Activated CD4-positive, alpha-beta T cell treated with anti-CD3 and anti-CD28 coated beads for 36 hours (primary cell): ENCODE measurements around the gene SLCO2B1. TPM values are rescaled to one million over a fixed set of nuclear protein-coding genes. Genes with fewer than 3 reads are reported as not detected.

ENCODE experiments used
- ATAC-seq: fragments of 200-7000 bp; cut with Tn5 transposase; one replicate; pipeline ENCODE4 v1.10.0; 2021; ENCODE audit warnings: mild to moderate bottlenecking, moderate library complexity
- CTCF ChIA-PET: fragments of 350-600 bp; sonication (Branson Sonifier 250); formaldehyde crosslinking; loops from one replicate; lab custom pipeline; 2021; ENCODE audit warnings: antibody characterized with exemption; lab: Charles Lee
- POLR2A ChIA-PET: fragments of 350-600 bp; sonication (Branson Sonifier 250); formaldehyde crosslinking; loops from one replicate; lab custom pipeline; 2021; ENCODE audit warnings: antibody characterized with exemption, inconsistent platforms; lab: Charles Lee
- DNase-seq: peaks from one replicate; pipeline ENCODE4 v3.0.0-alpha.2; 2020
- H3K27ac Mint-ChIP-seq: one replicate; pipeline ENCODE4 v1.8.0; 2021; ENCODE audit warnings: mixed read lengths
- H3K27me3 Mint-ChIP-seq: one replicate; pipeline ENCODE4 v1.8.0; 2021; ENCODE audit warnings: mixed read lengths
- H3K36me3 Mint-ChIP-seq: one replicate; pipeline ENCODE4 v1.8.0; 2021; ENCODE audit warnings: low read depth, mixed read lengths
- H3K4me1 Mint-ChIP-seq: one replicate; pipeline ENCODE4 v1.8.0; 2021; ENCODE audit warnings: mixed read lengths
- H3K4me3 Mint-ChIP-seq: one replicate; pipeline ENCODE4 v1.8.0; 2021; ENCODE audit warnings: mild to moderate bottlenecking, moderate library complexity, mixed read lengths
- H3K9me3 Mint-ChIP-seq: one replicate; pipeline ENCODE4 v1.8.0; 2021; ENCODE audit warnings: low read depth, mixed read lengths
- intact Hi-C, 2 experiments: fragments of 100-400 bp; cut with DNase I in 1 of 2; cut with micrococcal nuclease in 1 of 2; formaldehyde crosslinking; loops; one replicate each; pipeline versions ENCODE4 v1.14.2 to v1.15.1; 2022 to 2024; cut with DNase I, micrococcal nuclease
- total RNA-seq, 2 experiments: library from RNA; stranded (reverse); gene quantifications; one replicate each; pipeline ENCODE4 v1.2.3, GENCODE V29; 2021

SLCO2B1 gene
- total RNA-seq, 2 experiments from 2014 or later = not detected

- intact Hi-C loops = no loop called here
- DNase-seq (no peak), ATAC-seq (no peak)
- Mint-ChIP-seq H3K9me3 (peaks cover 6% of the 10 kb centered on the region), H3K4me1 (peaks cover 6% of the 10 kb centered on the region), H3K4me3 (no peak overlapping the region), H3K27ac (no peak overlapping the region), H3K27me3 (no peaks in the 10 kb centered on the region), H3K36me3 (no peaks in the 10 kb centered on the region)
- ChIA-PET POLR2A (no interaction called here), CTCF (interaction anchor here (1.2 to 1.4 kb wide), 2 partner anchors 23 to 84 kb away, joined by 3 to 4 read pairs; no protein-coding TSS in a partner anchor)
These were observed 13.3 kb downstream of the SLCO2B1 start for GRCh38 chr11:75163921-75164849.

DNA sequence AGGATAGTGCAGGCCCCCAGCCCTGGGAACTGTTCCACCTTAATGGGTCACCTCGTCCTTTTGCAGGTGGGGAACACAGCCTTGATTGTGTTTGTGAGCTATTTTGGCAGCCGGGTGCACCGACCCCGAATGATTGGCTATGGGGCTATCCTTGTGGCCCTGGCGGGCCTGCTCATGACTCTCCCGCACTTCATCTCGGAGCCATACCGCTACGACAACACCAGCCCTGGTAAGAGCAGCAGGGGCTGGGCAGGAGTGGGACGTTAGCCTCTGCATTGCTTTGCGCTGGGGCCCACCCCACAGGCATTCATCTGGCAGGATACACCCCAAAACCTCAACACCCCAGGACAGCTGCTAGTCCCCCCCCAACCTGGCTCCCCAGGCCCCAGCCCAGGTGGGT, 14.8 kb downstream of the SLCO2B1 start:
- ATAC-seq = no peak
- H3K9me3 Mint-ChIP-seq = peaks cover 3% of the 10 kb centered on the region
- peaks cover 6% of the 10 kb centered on the region for H3K4me1 Mint-ChIP-seq
- H3K36me3 Mint-ChIP-seq = no peaks in the 10 kb centered on the region
- ChIA-PET POLR2A (no interaction called here), CTCF (interaction anchor here (1.1 to 1.2 kb wide), 2 partner anchors 26 to 83 kb away, joined by 3 read pairs; no protein-coding TSS in a partner anchor)
- DNase-seq = no peak
- H3K27me3 Mint-ChIP-seq = no peaks in the 10 kb centered on the region
- H3K4me3 Mint-ChIP-seq = no peak overlapping the region
- H3K27ac Mint-ChIP-seq = no peak overlapping the region
- intact Hi-C loops = no loop called here

GRCh38 chr11:75166791-75167190, 15.9 kb downstream of the SLCO2B1 start:
- ATAC-seq (no peak), DNase-seq (no peak)
- H3K4me3 Mint-ChIP-seq = no peak overlapping the region
- intact Hi-C loops = no loop called here
- no peaks in the 10 kb centered on the region for H3K27me3 Mint-ChIP-seq
- H3K9me3 Mint-ChIP-seq = no peaks in the 10 kb centered on the region
- no peak overlapping the region for H3K27ac Mint-ChIP-seq
- H3K36me3 Mint-ChIP-seq = no peaks in the 10 kb centered on the region
- ChIA-PET CTCF (no interaction called here), POLR2A (no interaction called here)
- no peaks in the 10 kb centered on the region for H3K4me1 Mint-ChIP-seq

DNA sequence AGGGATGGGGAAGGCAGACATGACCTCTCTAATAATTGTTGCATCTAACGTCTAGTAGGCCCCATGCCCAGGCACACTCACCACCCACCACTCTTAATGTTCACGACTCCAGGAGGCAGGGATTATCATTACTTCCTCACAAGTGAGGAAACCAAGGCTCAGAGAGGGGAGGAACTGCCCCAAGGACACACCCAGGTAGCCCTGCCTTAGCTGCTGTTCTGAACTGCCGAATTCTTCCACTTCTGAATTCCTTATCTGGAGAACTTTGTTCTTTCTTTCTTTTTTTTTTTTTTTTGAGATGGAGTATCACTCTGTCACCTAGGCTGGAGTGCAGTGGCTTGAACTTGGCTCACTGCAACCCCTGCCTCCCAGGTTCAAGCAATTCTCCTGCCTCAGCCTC, 16.7 kb downstream of the SLCO2B1 start:
- ChIA-PET POLR2A (no interaction called here), CTCF (interaction anchor here (0.6 kb wide), 1 partner anchor 75 kb away, joined by 4 read pairs; no protein-coding TSS in a partner anchor)
- intact Hi-C loops = no loop called here
- H3K4me3 Mint-ChIP-seq = no peak overlapping the region
- DNase-seq (no peak), ATAC-seq (no peak)
- H3K27ac Mint-ChIP-seq = no peak overlapping the region
- H3K9me3 Mint-ChIP-seq = no peaks in the 10 kb centered on the region
- H3K4me1 Mint-ChIP-seq = no peaks in the 10 kb centered on the region
- no peaks in the 10 kb centered on the region for H3K36me3 Mint-ChIP-seq
- no peaks in the 10 kb centered on the region for H3K27me3 Mint-ChIP-seq

GRCh38 chr11:75169101-75169885, 18.4 kb downstream of the SLCO2B1 start:
- DNase-seq = no peak
- Mint-ChIP-seq H3K9me3 (no peaks in the 10 kb centered on the region), H3K27me3 (no peaks in the 10 kb centered on the region), H3K4me3 (no peak overlapping the region), H3K27ac (no peak overlapping the region), H3K36me3 (no peaks in the 10 kb centered on the region), H3K4me1 (no peaks in the 10 kb centered on the region)
- ATAC-seq = no peak
- POLR2A ChIA-PET = no interaction called here
- CTCF ChIA-PET = interaction anchor here (1.0 kb wide), 1 partner anchor 8 kb away, joined by 3 read pairs; no protein-coding TSS in a partner anchor
- intact Hi-C loops = no loop called here

GRCh38 chr11:75170516-75171201, 19.8 kb downstream of the SLCO2B1 start:
- H3K4me3 Mint-ChIP-seq = no peak overlapping the region
- DNase-seq = no peak
- CTCF ChIA-PET = interaction anchor here (0.8 to 1.1 kb wide), 3 partner anchors 9 to 35 kb away, joined by 3 to 5 read pairs (median 4); no protein-coding TSS in a partner anchor
- no peaks in the 10 kb centered on the region for H3K27me3 Mint-ChIP-seq
- no peak overlapping the region for H3K27ac Mint-ChIP-seq
- peaks cover 9% of the 10 kb centered on the region for H3K4me1 Mint-ChIP-seq
- no peaks in the 10 kb centered on the region for H3K9me3 Mint-ChIP-seq
- no peaks in the 10 kb centered on the region for H3K36me3 Mint-ChIP-seq
- intact Hi-C loops = no loop called here
- no peak for ATAC-seq
- POLR2A ChIA-PET = no interaction called here

DNA sequence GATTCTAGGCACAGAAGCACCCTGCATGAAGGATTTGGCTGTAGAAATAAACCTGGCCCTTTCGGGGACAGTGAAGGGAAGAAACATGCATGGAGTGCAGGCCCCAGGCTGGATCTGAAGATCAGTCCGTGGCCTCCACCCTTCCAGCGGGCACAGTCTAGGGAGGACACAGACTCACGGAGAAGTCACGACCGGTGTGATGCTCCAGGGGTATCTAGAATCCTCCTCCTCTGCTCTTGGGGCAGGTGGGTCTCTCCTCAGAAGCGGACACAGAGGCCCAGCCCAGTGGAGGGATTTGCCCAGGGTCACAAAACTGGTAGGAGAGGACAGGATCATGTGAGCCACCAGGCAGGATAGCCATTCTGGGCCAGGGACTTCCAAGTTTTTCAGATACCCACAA, 22.4 kb downstream of the SLCO2B1 start:
- ATAC-seq (no peak), DNase-seq (no peak)
- no peaks in the 10 kb centered on the region for H3K27me3 Mint-ChIP-seq
- CTCF ChIA-PET = no interaction called here
- no peaks in the 10 kb centered on the region for H3K36me3 Mint-ChIP-seq
- intact Hi-C loops = no loop called here
- H3K4me3 Mint-ChIP-seq = no peak overlapping the region
- POLR2A ChIA-PET = no interaction called here
- no peak overlapping the region for H3K27ac Mint-ChIP-seq
- no peaks in the 10 kb centered on the region for H3K9me3 Mint-ChIP-seq
- H3K4me1 Mint-ChIP-seq = peaks cover 9% of the 10 kb centered on the region

GRCh38 chr11:75174781-75175370, 24.0 kb downstream of the SLCO2B1 start:
- ChIA-PET CTCF (interaction anchor here (0.7 to 1.2 kb wide), 4 partner anchors 30 to 228 kb away, joined by 3 read pairs; no protein-coding TSS in a partner anchor), POLR2A (no interaction called here)
- H3K9me3 Mint-ChIP-seq = no peaks in the 10 kb centered on the region
- no peaks in the 10 kb centered on the region for H3K27me3 Mint-ChIP-seq
- peaks cover 9% of the 10 kb centered on the region for H3K4me1 Mint-ChIP-seq
- intact Hi-C loops = no loop called here
- no peak overlapping the region for H3K4me3 Mint-ChIP-seq
- peak; percentile 27 for DNase-seq
- no peaks in the 10 kb centered on the region for H3K36me3 Mint-ChIP-seq
- peak overlapping the region; percentile 17 for H3K27ac Mint-ChIP-seq
- peak; percentile 95 for ATAC-seq

DNA sequence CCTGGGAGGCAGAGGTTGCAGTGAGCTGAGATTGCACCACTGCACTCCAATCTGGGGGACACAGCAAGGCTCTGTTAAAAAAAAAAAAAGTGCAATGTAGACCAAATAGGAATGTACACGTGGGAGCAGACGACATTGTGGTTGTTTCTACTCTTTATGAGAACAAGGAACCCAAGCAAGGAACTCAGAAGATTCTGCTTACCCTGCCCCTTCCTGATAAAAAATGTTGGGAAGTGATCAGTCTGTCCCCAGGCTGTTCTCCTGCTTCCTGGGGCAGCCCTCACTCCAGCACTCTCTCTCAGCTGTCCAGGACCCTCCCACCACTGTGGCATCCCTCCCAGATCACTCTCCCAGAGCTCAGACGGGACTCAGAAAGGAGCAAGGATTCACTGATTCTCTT, 31.8 kb downstream of the SLCO2B1 start:
- Mint-ChIP-seq H3K4me3 (no peak overlapping the region), H3K36me3 (no peaks in the 10 kb centered on the region), H3K27me3 (peaks cover 10% of the 10 kb centered on the region), H3K4me1 (no peaks in the 10 kb centered on the region), H3K27ac (no peak overlapping the region), H3K9me3 (no peaks in the 10 kb centered on the region)
- no peak for DNase-seq
- ATAC-seq = no peak
- ChIA-PET CTCF (interaction anchor here (0.6 kb wide), 1 partner anchor 1112 kb away, joined by 3 read pairs; no protein-coding TSS in a partner anchor), POLR2A (no interaction called here)
- intact Hi-C loops = no loop called here

GRCh38 chr11:75184051-75184450, 33.1 kb downstream of the SLCO2B1 start:
- H3K36me3 Mint-ChIP-seq = no peaks in the 10 kb centered on the region
- peaks cover 10% of the 10 kb centered on the region for H3K27me3 Mint-ChIP-seq

More at GRCh38 chr11:75184051-75184450, 33.1 kb downstream of the SLCO2B1 start:
- intact Hi-C loops = no loop called here
- Mint-ChIP-seq H3K27ac (no peak overlapping the region), H3K4me1 (no peaks in the 10 kb centered on the region), H3K9me3 (no peaks in the 10 kb centered on the region), H3K4me3 (no peak overlapping the region)
- DNase-seq (no peak), ATAC-seq (no peak)
- POLR2A ChIA-PET = no interaction called here
- CTCF ChIA-PET = interaction anchor here (1.0 to 1.6 kb wide), 2 partner anchors 43 to 58 kb away, joined by 4 read pairs; no protein-coding TSS in a partner anchor
